Activated CD4-positive, alpha-beta T cell treated with anti-CD3 and anti-CD28 coated beads for 48 hours (primary cell): ENCODE measurements around the gene IFITM1.
A peak's percentile ranks its signal among the peaks of the same experiment; 100 is the strongest.
"Not testable (repeated sequence)": the region's sequence is repeated elsewhere in the genome, so short reads cannot be mapped to it uniquely, and the experiment has no call there.

Source experiments
- DNase-seq: peaks from one replicate; pipeline ENCODE4 v3.0.0-alpha.2; 2020

The IFITM1 gene

DNA sequence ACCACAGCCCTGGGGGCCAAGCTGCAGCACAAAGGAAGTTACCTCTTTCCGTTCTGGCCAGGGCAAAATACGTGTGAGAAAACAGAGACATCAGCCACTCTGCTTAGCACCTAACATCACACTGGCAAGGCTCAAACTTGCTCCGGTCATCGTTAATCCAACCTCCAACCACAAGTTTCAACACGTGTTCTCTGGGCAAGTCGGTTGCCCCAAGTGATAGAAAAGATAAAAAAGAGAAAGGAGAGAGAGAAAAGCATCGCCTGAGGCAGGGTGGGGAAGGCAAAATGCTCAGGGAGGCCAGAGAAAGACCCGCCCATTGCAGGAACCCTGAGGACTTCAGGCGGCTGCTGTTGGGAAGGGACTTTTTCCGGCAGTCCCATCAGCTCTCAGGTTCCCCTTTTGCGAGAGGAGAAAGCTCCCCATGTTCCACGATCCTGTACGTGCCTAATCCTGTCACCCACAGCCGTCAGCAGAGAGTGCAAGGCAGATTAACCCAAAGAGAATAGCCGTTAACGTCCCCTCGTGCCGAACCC is 36.9 kb downstream of the IFITM1 start:
- no peak for DNase-seq

DNA sequence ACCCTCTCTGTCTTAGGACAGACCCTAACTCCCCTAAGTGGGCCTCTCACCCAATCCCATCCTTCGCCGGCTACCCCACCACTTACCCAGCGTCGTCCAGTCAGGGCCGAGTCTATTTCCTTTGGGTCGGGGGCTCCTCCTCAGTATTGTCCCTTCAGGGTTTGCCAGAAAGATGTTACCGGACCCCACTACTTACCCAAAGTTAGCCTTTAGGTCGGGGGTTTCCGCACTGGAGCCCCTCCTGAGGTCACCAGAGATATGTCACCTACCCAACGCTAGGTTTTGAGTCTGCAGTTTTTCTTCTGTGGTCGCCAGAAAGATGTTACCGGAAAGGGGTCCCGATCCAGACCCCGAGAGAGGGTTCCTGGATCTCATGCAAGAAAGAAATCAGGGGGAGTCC is 37.6 kb downstream of the IFITM1 start:
- DNase-seq, result no peak

DNA sequence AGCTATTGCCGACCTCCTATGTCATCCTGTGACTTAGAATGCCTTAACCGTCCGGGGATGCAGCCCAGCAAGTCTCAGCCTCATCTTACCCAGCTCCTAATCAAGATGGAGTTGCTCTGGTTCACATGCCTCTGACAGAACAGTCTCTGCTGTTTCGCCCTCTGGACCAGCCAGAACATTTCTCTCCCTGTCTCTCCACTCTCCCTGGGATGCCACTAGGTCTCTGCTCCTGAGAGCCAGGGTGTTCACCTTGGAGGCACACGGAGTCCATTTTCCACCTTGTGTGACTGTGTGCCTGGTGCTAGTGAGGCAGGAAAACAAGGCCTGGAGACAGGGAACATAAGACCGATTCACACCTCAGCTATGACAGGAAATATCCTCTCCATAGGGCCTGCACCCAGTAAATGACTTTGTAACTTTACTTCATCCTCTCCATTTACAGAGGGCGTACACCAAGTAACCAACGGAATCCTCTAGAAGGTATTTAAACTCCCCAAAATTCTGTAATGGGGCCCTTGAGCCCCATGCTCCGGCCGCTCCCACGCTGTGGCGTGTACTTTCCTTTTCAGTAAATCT is 38.7 kb downstream of the IFITM1 start:
- no peak for DNase-seq

DNA sequence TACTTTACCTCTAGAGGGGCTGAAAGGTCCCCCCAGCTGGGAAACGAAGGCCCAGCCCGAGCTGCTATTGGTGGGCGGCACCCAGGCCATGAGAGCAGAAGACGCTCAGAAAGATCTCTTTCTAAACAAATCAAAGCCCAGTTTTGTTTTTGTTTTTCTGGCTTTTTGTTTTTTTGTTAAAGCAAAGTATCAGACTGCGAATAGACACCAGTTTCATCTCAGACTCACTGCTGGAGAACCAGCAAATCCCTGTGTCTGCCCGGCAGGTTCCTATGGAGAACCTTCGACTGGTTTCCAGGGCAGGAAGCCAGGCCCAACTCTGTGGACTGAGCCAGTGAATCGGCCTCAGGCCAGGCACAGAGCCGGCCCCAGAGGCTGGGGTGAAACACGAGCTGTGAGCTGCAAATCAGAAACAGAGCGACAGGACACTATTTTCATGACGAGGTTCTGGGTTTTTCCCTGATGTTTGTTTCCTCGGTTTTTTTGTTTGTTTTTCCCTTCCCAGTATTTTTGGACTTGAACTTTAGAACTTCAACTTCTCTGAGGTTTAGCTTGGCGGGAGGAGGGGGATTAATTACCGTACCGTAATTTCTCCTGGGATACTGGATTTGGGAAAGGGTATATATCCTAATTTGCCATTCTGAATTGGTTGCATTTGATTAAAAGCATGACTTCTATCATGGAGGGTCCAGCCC is 39.5 kb downstream of the IFITM1 start:
- no peak for DNase-seq

DNA sequence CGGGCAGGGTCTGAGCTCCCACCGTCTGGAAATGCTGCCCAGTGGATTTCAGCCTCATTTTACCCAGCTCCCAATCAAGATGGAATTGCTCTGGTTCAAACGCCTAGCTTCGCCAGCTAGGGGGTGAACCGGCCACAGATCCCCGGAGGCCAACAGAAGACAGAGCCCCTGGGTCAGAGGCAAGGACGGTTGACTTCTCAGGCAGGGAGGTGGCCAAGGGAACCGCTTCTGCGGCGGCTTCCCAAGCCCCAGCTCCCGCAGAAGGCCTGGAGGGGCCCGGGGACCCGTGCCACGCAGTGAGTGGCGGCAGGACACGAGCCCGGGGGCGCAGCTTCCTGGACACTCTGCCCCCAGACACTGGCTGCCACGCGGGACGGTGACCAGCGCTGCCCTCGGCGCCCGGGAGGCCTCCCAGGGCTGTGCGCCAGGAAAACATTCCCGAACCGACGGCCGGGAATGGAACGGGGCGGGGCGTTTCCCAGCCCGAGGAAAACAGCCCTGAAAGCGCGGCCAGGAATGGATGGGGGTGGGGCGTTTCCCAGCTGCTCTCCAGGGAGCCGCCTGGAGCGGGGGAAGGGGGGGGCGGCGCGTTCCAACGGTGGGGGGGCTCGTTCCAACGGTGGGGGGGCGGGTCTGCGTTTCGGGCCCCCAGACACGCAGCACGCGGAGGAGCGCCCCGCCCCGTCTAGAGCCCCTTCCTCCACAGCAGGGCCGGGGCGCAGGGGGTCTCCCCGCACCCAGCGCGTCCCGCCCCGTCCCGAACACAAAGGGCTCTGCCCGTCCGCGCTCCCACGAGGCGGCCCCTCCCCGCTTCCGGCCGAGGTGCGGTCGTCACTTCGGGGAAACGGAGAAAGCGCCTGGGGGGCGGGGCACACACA is 42.0 kb downstream of the IFITM1 start:
- peak; percentile 92 for DNase-seq

DNA sequence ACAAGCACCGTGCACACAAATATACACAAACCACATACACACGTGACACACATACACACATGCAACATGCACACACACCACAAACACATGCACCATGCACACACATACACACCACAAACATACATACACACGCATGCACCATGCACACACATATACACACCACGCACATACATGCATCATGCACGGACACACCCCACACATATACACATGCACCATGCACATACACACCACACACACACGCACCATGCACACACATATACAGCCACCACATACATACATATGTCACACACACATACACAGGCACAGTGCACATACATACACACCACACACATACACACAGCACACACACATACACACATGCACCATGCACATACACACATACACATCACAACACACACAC is 42.8 kb downstream of the IFITM1 start:
- DNase-seq, result no peak

DNA sequence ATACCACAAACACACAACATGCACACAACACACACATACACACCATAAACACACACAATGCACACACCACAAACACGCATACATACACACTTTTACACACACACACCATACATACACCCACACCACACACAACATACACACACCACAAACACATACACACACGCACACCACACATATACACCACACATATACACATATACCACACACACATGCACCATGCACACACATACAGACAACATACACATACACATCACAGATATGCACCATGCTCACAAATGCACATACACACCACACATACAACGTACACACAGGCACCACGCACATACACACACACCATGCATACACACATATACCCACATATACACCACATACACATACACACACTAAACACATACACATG is 43.7 kb downstream of the IFITM1 start:
- DNase-seq, result no peak

DNA sequence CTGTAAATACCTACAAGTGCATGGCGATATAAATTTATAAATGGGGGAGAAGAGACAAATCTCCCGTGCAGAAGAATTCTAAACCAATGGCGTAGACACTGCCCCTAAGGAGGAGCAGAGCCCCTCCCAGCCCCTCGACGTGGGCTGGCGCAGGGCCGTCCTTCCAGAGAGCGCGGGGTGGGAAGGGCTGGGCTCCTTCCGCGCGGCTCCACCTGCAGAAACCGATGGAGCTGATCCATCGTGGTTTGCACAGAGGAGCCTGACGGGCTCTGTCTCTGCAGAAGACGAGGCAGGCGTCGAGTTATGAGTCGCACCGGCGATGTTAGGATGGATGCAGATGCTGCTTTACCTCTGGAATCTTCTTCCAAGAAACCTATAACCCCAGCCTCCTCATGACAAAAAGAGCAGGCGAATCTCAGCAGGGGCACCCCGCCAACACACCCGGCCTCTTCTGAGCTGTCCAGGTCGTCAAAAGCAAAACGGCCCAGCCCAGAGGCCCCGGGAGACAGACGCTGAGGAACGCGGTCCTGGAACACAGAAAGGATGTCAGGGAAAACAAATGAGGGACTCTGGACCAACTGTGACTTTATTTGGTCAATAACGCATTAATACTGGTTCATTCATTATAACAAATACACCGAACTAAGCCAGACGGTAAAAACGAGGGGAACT is 44.4 kb downstream of the IFITM1 start:
- DNase-seq, result no peak

DNA sequence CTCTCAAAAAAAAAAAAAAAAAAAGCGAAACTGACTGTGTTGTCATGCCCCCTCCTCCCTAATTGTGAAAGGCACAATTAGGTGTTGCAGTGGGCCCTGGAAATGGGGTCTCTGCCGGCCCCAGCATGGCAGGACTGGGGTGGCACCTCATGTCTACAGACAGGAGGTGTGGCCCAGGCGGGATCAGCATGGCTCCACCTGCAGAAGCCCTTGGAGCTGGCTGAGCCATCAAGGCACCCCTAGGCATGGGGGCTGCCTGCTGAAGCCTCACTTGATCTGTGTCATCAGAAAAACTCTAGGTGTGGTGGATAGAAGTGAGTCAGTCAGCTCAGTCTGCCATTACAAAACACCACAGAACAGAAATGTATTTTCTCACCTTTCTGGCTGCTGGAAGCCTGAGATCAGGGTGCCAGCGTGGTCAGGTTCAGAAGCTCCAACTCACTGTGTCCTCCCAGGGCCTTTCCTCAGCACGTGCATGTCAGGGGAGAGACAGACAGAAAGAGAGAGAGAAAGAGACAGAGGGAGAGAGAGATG is 45.4 kb downstream of the IFITM1 start:
- DNase-seq, result peak; percentile 59

DNA sequence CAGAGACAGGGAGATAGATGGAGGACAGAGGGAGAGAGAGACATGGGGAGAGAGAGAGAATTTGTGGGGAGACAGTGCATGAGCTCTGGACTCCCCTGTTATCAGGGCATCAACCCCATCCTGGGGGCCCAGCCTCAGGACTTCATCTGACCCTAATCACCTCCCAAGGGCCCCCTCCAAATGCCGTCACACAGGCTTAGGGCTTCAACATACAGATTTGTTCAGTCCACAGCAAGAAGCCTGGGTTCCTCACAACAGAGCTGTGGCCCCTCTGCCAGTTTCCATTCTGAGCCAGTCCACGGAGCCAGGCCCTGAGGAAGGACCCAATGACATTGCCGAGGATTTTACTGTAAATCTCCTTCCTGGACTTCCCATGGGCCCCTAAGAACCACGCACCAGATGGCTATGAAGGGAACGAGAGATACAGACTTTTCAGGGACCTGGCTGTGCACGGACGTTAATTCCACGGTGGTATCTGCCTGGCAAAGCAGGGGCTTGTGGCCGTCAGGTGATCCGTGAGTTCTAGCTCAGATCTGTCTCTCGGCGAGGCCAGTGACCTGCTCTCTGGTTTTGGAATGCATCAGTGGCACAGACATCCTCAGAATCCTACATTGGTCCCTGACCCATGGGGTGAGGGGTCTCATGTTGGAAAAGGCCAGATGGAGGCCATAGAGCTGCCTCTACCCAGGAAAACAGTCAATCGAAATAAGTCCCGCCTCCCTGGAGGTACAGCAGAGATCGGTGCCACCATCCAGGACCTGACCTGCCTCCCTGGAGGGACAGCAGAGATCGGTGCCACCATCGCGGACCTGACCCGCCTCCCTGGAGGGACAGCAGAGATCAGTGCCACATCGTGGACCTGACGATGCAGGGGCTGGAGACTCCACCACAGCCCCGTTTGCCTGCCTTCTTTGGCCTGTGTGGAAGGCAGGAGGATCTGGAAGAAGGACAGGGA is 46.8 kb downstream of the IFITM1 start:
- DNase-seq, result no peak

DNA sequence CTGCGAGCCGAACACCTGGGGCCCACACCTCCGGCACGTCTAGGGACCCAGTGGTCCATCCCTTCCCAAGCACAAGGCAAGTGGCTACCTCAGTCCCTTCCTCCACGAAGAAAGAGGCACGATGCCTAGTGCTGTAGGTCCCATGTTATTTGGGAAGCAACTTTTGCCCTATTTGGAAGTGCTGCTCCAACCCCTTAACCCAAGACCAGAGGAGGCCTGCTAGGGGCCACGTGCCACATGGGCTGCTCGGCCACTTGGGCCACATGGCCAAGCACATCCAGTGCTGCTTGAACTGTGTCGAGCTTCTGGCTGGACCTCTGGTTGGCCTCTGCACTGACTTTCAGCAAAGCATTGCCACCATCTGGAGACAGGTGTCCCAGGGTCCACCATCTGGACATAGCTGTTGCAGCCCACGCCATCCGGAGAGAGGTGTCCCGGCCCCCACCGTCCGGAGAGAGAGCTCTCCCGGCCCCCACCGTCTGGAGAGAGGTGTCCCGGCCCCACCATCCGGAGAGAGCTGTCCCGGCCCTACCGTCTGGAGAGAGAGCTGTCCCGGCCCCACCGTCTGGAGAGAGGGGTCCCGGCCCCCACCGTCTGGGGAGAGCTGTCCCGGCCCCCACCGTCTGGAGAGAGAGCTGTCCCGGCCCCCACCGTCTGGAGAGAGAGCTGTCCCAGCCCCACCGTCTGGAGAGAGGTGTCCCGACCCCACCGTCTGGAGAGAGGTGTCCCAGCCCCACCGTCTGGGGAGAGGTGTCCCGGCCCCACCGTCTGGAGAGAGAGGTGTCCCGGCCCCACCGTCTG is 49.0 kb downstream of the IFITM1 start:
- DNase-seq, result no peak

DNA sequence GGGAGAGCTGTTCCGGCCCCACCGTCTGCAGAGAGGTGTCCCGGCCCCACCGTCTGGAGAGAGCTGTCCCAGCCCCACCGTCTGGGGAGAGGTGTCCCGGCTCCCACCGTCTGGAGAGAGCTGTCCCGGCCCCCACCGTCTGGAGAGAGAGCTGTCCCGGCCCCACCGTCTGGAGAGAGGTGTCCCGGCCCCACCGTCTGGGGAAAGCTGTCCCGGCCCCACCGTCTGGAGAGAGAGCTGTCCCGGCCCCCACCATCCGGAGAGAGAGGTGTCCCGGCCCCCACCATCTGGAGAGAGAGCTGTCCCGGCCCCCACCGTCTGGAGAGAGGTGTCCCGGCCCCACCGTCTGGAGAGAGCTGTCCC is 49.6 kb downstream of the IFITM1 start:
- DNase-seq, result not testable (repeated sequence)

DNA sequence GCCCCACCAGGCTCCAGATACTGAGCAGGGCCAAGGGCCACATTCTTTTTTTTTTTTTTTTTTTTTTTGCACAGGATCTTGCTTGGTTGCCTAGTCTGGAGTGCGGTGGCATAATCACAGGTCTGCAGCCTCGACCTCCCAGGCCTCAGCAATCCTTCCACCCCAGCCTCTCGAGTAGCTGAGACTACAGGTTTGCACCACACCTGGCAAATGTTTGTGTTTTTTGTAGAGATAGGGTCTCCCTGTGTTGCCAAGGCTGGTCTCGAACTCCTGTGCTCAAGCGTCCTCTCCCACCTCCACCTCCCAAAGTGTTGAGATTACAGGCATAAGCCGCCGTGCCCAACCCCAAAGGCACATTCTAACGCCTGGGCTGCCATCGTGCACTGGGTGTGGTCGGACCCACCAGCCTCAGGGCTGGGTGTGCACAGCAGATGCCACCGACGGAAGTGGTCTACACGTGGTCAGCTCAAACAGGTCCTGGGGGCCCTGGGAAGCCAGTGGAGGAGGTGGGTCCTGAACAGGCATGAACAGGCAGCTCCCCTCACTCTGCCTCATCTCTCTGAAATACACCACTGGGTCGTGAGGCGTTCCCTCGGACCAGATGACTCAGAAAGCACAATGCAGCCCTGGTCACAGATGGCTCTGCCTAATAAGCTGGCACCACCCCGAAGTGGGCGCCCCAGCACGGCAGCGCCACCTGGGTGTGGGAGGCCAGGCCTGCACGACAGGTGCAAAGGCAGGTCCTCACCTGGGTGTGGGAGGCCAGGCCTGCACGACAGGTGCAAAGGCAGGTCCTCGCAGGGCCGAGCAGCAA is 50.3 kb downstream of the IFITM1 start:
- DNase-seq, result peak; percentile 73
